ENCODE measurements around the gene NPIPB6.
"Not testable (repeated sequence)": the region's sequence is repeated elsewhere in the genome, so short reads cannot be mapped to it uniquely, and the experiment has no call there.

Gene NPIPB6

DNA sequence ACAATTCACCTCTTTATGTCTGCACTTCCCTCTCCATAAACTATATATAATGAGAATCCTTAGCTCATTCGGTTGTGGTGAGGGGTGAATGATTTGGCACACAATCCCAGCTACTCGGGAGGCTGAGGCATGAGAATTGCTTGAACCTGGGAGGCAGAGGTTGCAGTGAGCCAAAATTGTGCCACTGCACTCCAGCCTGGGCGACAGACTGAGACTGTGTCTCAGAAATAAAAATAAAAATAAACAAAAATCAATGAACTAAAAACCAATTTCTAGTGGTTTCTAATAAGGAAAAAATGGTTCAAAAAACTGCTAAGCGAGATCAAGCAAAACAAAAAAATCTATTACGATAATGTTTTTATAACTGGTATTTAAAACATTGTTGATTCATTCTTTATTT lies at the start of gene NPIPB6:
Gene NPIPB6 (minus strand): TSS at position 101 of the 400 bp plus-strand sequence. CDS start 686 bp downstream, outside the sequence.
- not testable (repeated sequence) for DNase-seq

DNA sequence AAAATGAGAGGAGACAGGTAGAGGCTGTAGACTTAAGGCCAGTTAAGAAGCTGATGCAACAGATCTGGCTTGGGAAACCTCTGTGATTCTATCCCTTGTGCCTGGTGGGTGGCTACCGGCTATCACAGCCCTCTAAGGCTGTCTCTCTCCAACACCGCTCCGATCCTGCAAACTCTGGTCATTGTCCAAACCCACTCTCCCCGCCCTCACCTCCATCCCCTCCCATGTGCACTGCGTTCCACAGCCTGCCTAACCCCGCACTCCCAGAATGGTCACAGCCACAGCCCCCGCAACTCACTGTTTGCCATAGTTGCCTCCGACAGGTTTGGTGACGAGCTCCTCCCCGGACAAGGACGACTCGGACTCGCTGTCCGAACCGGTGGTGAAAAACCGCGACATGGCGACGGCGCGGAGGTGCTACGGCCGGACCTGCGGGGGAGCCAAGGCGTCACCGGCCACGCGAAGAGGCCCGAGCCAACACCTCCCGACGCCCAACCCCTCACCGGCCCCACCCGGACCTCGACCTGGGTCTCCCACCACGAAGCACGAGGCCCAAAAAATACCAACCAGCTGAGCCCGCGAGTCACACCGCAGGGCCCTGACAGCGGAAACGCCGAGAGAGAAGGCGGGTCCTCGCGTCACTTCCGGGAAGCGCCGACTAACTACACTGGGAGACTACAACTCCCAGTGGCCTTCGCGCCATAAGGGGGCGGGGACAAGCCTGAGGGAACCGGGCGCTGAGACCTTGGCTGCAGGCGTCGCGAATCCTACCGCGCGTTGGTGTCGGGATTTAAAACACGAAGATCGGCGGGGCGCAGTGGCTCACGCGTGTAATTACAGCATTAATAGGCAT lies 40.1 kb upstream of the NPIPB6 start, which contains the start of gene EIF3CL:
Gene EIF3CL (minus strand): TSS at position 622 of the 853 bp plus-strand sequence. CDS start 223 bp downstream, at position 399.
- DNase-seq, result not testable (repeated sequence)

GRCh38 chr16:28392054-28392453 lies 28.7 kb upstream of the NPIPB6 start:
- DNase-seq, result not testable (repeated sequence)

DNA sequence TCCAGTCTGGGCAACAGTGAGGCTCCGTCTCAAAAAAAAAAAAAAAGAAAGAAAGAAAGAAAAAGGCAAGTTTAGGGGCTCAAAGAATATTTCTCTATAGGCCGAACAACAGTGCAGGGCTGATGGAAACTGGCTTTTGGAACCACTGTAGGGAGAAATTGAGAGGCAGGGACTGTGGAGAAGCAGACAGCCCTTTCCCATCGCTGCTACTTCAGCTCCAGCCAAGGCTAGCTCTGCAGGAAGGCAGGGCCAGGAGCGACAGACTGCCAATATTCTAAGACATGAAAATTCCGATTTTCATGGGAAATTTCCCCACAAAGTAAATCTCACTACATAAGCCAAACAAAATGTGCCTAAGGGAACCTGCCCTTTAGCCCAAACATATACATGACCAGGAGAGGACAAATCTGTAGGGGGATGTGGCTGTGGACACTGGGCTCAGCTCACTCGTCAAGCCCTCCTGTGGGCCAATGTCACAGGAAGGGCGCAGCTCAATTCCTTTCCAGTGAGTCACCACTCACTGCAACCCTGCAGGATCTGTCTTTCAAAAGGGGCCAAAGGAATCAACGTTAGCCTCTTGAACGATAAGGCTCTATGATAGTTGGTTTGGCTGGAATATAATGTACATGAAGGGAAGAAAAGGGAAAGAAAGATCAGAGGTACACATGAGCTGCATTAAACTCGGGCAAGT lies 19.0 kb upstream of the NPIPB6 start:
- DNase-seq, result not testable (repeated sequence)

- DNase-seq, result not testable (repeated sequence)
Observed at GRCh38 chr16:28377822-28378221, 14.5 kb upstream of the NPIPB6 start.

DNA sequence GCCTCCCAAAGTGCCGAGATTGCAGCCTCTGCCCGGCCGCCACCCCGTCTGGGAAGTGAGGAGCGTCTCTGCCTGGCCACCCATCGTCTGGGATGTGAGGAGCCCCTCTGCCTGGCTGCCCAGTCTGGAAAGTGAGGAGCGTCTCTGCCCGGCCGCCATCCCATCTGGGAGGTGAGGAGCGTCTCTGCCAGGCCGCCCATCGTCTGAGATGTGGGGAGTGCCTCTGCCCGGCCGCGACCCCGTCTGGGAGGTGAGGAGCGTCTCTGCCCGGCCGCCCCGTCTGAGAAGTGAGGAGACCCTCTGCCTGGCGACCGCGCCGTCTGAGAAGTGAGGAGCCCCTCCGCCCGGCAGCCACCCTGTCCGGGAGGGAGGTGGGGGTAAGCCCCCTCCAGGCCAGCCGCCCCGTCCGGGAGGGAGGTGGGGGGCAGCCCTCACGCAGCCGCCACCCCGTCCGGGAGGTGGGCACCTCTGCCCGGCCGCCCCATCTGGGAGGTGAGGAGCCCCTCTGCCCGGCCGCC lies 13.9 kb upstream of the NPIPB6 start:
- not testable (repeated sequence) for DNase-seq

DNA sequence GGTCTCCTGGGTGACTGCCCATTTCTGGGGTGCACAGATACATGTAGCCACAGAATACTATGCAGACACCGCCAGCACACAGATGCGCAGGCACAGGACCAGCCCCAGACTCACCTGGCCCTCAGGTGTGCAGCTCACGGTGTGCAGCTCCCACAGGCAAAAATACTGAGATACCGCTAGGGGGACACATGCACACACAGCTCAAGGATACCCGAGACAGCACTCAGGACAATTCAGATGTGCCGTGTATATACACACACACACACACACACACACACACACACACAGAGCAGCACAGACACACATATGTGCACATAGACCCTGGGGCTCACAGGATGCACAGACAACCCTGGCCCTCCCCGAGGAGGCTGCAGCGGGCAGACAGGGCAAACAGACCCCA lies 11.8 kb upstream of the NPIPB6 start:
- DNase-seq, result not testable (repeated sequence)

- DNase-seq, result not testable (repeated sequence)
Observed at GRCh38 chr16:28374281-28374680, 11.0 kb upstream of the NPIPB6 start.

DNA sequence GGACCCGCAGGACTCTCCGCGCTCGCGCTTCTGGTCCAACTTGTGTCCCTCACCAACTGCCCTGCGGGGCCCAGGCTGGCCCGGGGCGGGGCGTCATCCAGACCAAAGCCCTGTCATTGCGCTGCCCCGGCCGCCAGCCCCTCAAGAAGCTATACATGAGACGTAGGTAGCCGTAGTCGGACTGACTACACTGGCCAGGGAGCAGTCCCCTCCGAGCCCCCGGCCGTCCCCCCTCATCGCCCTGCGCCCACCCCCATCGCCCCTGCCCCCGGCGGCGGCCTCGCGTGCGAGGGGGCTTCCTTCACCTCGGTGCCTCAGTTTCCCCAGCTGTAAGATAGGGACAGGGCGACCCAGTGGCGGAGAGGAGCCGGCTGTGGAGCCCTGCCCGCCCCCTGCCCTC lies 4.6 kb upstream of the NPIPB6 start:
- DNase-seq, result not testable (repeated sequence)

DNA sequence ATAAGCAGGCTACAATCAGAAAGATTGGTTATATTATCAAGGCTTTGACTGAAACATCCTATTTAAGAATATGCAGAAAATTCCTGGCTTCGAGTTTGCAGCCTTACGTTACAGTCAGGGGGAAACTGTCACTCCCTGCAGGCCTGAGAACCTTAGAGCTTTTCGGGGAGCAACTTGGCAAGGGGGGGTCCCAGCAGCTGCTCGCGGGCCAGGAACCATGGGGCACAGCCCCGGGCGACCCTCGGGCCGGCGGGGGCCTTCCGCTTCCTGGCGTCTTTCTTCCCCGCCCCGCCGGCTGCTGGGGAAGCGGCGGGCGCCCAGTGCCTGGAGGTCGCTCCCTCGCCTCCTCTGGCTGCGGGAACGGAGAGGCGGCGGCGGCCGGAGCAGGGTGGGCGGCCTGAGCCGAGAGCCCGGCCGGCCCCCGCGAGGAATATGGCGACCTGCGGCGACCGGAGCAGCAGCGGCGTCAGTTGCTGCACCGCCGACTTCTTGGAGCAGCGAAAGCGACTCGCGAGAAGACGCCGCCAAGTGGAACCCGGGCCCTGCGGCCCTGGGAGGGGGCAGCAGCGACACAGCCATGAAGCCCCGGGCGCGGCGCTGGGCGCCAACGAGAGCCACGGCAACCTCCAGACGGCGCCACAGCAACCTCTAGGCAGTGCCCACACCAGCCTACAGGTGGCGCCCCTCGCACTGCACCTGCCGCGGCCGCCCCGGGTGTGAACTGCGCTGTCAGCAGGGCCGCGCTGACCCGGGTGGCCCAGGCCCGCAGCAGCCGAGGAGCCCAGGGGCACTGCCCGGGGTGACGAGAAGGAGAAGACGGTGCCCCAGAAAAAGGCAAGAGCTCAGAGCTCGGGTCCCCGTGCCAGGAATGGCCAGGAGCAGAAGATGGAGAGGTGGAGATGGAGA lies 1.2 kb upstream of the NPIPB6 start:
- DNase-seq, result peak; percentile 68

- DNase-seq, result not testable (repeated sequence)
Observed at GRCh38 chr16:28362600-28362999, 708 bp downstream of the NPIPB6 start.

- not testable (repeated sequence) for DNase-seq
Observed at GRCh38 chr16:28338230-28338629, 25.1 kb downstream of the NPIPB6 start.

DNA sequence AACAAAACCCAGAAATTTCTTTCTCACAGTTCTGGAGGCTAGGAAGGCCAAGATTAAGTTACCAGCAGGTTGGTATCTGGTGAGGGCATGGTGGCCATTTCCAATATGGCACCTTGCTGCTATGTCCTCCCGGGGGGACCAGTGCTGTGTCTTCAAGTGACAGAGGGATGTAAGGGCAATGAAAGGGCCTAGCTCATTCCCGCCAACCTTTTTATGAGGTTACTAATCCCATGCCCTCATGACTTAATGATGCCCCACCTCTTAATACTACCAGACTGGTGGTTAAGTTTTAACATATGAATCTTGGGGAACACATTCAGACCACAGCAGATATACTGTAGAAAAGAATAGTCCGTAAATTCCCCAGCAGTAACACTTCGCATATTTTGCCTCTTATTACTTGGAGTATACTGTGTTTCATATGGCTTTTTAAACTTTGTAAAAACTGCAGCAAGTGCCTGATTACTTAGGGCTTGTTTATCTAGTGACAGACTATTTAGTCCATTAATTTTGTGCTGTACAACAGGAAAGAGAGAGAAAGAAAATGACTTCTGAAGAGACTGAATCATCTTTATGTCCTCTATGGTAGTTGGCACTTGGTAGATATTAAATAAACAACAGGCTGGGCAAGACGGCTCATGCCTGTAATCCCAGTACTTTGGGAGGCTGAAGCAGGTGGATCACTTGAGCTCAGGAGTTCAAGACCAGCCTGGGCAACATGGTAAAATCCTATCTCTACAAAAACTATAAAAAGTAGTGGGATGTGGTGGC lies 26.2 kb downstream of the NPIPB6 start:
- DNase-seq, result not testable (repeated sequence)

DNA sequence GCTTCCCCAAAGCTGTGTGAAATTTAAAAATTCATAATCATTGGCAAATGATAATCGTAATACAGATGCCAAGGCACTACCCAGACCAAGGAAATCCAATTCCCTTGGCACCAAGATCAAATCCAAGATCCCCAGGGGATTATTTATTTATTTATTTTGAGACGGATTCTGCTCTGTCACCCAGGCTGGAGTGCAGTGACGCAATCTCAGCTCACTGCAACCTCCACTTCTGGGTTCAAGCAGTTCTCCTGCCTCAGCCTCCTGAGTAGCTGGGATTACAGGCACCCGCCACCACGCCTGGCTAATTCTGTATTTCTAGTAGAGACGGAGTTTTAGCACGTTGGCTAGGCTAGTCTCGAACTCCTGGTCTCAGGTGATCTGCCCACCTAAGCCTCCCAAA lies 27.6 kb downstream of the NPIPB6 start:
- not testable (repeated sequence) for DNase-seq

DNA sequence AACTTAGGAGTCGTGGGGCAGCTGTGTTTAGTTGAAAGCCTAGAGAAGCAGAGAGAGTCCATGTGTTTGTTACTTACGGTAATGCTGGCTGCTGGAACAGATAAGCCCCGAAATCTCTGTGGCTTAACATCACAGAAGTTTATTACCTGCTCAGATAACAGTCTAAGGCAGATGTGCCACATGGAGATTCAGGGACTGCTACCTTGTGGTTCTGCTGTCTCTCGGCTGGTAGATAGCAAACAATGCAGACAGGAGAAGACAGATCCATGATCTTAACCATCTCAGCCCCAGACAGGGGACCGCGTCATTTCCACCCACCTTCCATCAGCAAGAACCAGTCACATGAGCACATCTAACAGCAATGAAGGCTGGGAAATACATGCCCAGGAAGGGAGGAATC lies 30.7 kb downstream of the NPIPB6 start:
- DNase-seq, result not testable (repeated sequence)

DNA sequence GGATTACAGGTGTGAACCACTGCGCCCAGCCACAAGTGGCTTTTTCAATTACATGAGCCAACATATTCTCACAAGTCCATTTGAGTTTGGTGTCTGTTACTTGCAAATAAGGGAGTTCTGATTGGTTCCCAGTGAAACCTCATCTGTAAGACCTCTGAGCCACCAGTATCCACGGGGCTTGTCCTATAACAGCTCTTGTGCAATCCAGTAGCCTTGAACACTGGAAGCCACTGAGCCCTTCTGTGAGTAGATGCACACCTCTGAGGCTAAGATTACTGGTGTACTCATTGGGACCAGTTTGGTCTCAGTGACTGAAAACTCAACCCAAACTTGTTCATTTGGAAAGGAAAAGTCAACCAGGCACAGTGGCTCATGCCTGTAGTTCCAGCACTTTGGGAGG lies 32.3 kb downstream of the NPIPB6 start:
- DNase-seq, result not testable (repeated sequence)

DNA sequence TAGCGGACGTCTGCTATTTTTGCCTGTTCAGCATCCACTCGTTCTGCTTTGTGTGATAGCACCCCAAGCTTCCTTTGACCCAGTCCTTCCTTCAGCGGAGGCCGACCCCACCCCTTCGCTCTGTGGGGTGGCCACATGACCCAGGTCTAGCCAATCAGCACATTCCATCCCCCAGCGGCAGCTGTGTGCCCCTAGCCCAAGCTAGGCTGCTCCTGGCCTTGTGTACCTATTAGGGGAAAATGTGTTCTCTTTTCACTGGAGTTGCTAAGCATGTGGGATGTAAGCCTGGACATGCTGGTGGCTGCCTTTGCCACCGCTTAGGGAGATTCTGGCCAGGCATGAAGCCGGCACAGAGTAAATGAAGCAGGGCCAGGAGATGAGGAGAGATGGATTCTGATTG lies 33.1 kb downstream of the NPIPB6 start:
- DNase-seq, result not testable (repeated sequence)

GRCh38 chr16:28326881-28327610 lies 36.3 kb downstream of the NPIPB6 start:
- peak; percentile 87 for DNase-seq

DNA sequence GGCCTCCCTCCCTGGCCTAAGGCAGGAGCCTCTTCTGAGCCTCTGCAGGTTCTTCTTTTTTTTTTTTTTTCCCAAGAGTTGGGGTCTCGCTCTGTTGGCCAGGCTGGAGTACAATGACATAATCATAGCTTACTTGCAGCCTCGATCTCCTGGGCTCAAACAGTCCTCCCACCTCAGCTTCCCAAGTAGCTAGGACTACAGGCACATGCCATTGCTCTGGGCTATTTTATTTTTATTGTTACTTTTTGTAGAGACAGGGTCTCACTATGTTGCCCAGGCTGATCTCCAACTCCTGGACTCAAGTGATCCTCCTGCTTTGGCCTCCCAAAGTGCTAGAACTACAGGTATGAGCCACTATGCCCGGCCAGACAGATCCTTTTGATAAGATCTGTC lies 38.4 kb downstream of the NPIPB6 start:
- DNase-seq, result no peak

DNA sequence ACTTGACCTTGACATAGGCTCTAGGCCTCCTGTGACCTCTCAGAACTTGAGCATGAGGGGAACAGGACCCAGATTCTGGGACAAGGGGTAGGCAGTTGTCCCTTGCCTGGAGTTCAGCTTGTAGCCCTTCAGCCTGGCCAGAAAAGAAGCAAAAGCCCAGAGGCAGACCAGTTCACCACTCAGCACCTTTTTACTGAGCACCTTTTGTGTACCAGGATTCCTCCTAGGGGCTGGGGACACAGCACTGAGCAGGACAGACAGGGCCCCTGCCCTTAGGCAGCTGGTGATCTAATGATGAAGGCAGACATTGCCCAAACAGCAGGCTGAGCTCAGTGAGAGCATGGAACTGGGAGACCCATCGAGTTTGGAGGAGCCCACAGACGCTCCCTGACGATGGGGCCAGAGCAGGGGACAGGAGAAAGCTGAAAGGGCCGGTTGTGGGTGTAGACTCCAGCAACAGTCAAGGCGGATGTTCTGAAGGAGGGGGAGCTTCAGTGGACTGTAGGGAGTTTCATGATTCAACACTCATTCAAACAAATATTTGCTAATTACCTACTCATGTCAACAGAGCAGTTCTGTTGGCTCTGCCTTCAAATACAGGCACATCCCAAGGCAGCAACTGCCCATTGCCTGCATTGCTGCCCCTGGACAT lies 38.9 kb downstream of the NPIPB6 start:
- DNase-seq, result no peak
